ENCODE results near the gene RAB11FIP5. TPM values are rescaled to one million over a fixed set of nuclear protein-coding genes. Genes with fewer than 3 reads are reported as not detected.

RAB11FIP5 gene
- total and polyA plus RNA-seq, 7 experiments from 2014 or later, result 5.6 to 13.2 (median 11.2) TPM

DNA sequence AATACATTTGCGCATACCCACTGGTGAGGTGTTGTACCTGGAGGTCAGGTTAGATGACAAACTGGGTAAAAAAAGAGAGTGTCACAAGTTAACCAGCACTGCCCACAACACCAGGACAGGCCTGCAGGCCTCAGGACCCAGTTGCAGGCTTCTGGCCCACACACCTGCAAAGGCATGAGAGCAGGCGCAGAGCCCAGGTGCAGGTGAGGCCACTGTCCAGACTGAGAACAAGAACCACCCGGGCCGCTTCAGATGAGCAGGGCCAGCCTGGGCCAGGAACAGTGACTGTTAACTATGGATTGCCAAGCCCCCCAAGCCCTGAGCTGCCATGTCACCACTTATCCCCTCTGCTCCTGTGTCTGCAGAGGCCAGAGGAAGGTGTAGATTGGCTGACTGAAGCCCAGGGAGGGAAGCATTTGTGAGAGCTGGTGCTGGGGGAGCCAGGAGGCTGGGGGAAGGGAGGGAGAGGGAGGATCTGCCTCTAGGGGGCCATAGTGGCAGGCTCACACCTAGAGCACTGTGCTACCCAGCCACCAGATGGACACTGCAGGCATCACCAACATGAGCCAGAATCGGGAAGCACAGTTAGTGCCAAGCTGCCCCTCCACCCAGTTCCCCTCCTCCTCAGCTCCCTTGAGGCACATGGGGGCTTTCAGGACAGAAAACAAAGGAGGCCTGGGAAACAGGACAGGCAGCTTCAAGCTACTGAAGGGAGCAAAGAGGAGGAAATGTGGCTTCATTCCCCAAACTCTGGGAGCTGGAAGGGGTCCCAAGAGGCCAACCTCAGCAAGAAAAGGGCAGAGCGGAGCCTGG is 76.6 kb downstream of the RAB11FIP5 start:
- no peaks in the 10 kb centered on the region for H3K27me3 Mint-ChIP-seq
- H3K4me1 Mint-ChIP-seq, result peaks cover 0 to 3% (median 0%) of the 10 kb centered on the region in 7 donors
- DNase-seq, result no peak
- peaks cover 0 to 17% (median 4%) of the 10 kb centered on the region in 5 donors for H3K36me3 Mint-ChIP-seq
- Histone ChIP-seq H3K27ac (ENCODE audit: low read depth, low read length) (no peak overlapping the region), H3K9me3 (ENCODE audit: control insufficient read depth in 2 of 3, low read length in 3 of 3) (no peaks in the 10 kb centered on the region), H3K4me1 (ENCODE audit: control insufficient read depth in 2 of 2, insufficient read depth in 2 of 2, low read length in 2 of 2) (no peaks in the 10 kb centered on the region), H3K36me3 (ENCODE audit: control insufficient read depth in 2 of 3, insufficient read depth in 3 of 3, low read length in 3 of 3) (no peaks in the 10 kb centered on the region), H3K4me3 (ENCODE audit: low read length) (no peak overlapping the region), H3K27me3 (ENCODE audit: control insufficient read depth in 2 of 2, insufficient read depth in 2 of 2, low read length in 2 of 2) (no peaks in the 10 kb centered on the region)
- H3K9me3 Mint-ChIP-seq, result no peaks in the 10 kb centered on the region
- H3K4me3 Mint-ChIP-seq, result no peak overlapping the region
- ChIA-PET POLR2A (no interaction called here), CTCF (no interaction called here)
- no peak overlapping the region for H3K27ac Mint-ChIP-seq
- intact Hi-C loops (cut with micrococcal nuclease), result no loop called here
- no peak for ATAC-seq

GRCh38 chr2:73034661-73035375 is 77.9 kb downstream of the RAB11FIP5 start:
- Histone ChIP-seq H3K27me3 (ENCODE audit: control insufficient read depth in 2 of 2, insufficient read depth in 2 of 2, low read length in 2 of 2) (no peaks in the 10 kb centered on the region), H3K4me1 (ENCODE audit: control insufficient read depth in 2 of 2, insufficient read depth in 2 of 2, low read length in 2 of 2) (no peaks in the 10 kb centered on the region), H3K9me3 (ENCODE audit: control insufficient read depth in 2 of 3, low read length in 3 of 3) (no peaks in the 10 kb centered on the region), H3K36me3 (ENCODE audit: control insufficient read depth in 2 of 3, insufficient read depth in 3 of 3, low read length in 3 of 3) (no peaks in the 10 kb centered on the region), H3K4me3 (ENCODE audit: low read length) (no peak overlapping the region), H3K27ac (ENCODE audit: low read depth, low read length) (no peak overlapping the region)
- Mint-ChIP-seq H3K4me1 (peaks cover 0 to 4% (median 0%) of the 10 kb centered on the region in 7 donors), H3K4me3 (no peak overlapping the region), H3K27ac (no peak overlapping the region), H3K9me3 (no peaks in the 10 kb centered on the region), H3K27me3 (no peaks in the 10 kb centered on the region), H3K36me3 (peaks cover 0 to 18% (median 4%) of the 10 kb centered on the region in 5 donors)
- DNase-seq (no peak), ATAC-seq (peak; percentile 84)
- intact Hi-C loops (cut with micrococcal nuclease), result no loop called here
- ChIA-PET CTCF (no interaction called here), POLR2A (no interaction called here)

DNA sequence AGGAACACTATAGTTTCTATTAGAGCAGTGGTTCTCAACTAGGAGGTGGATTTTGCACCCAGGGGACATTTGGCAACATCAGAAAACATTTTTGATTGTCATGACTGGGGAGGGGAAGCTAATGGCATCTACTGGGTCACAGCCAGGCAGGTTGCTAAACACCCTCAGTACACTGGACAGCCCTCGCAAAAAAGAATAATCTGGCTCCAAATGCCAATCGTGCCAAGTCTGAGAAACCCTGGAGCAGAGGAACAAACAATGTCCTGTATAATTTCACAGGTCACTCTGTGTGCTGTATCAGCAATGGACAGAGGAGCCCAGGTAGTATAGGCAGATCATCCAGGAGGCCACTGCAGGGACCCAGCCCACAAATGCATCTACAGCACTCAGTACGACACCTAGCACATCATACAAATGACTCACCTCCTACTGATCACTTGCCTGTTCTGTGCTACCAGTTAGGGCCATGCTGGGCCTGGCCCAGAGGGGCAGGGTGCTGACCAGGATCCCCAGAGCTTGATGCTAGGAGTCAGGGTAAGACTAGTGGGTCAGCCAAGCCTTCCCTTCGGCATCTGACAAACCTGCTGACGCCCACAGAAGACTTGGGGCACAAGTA is 78.9 kb downstream of the RAB11FIP5 start:
- Mint-ChIP-seq H3K9me3 (no peaks in the 10 kb centered on the region), H3K4me1 (peaks cover 0 to 4% (median 0%) of the 10 kb centered on the region in 7 donors), H3K27me3 (no peaks in the 10 kb centered on the region), H3K27ac (no peak overlapping the region), H3K36me3 (peaks cover 0 to 13% (median 0%) of the 10 kb centered on the region in 5 donors), H3K4me3 (no peak overlapping the region)
- DNase-seq (no peak), ATAC-seq (peak; percentile 39)
- H3K9me3 ChIP-seq (ENCODE audit: control insufficient read depth in 2 of 3, low read length in 3 of 3), result no peaks in the 10 kb centered on the region
- POLR2A ChIA-PET, result no interaction called here
- no peaks in the 10 kb centered on the region for H3K27me3 ChIP-seq (ENCODE audit: control insufficient read depth in 2 of 2, insufficient read depth in 2 of 2, low read length in 2 of 2)
- no peak overlapping the region for H3K4me3 ChIP-seq (ENCODE audit: low read length)
- intact Hi-C loops (cut with micrococcal nuclease), result no loop called here
- H3K27ac ChIP-seq (ENCODE audit: low read depth, low read length), result no peak overlapping the region
- CTCF ChIA-PET, result no interaction called here
- no peaks in the 10 kb centered on the region for H3K36me3 ChIP-seq (ENCODE audit: control insufficient read depth in 2 of 3, insufficient read depth in 3 of 3, low read length in 3 of 3)
- no peaks in the 10 kb centered on the region for H3K4me1 ChIP-seq (ENCODE audit: control insufficient read depth in 2 of 2, insufficient read depth in 2 of 2, low read length in 2 of 2)

DNA sequence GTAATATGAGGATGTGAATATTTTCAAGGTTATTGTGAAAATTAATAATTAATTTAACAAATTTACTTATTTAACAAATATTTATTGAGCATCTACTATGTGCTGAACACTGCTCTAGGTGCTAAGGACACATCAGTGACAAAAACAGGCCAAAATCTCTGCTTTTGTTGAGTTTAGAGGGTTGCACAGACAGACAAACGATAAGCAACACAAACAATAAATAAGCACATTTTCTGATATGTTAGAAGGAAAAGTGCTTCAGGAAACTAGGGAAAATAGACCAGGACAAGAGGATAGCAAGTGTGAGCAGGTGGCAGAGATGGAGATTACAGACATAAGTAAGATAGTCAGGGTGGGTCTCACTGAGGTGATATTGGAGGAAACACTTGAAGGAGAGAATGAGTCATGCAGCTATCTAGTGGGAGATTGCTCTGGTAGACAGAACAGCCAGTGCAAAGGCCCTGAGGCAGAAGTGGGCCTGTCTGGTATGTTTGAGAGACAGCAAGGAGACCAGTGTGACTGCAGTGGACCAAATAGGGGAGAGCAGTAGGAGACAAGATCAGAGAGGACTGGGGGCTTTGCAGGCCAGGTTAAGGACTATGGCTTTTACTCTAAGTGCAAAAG is 79.5 kb downstream of the RAB11FIP5 start:
- Mint-ChIP-seq H3K27ac (peak overlapping the region in 1 of 9 donors; percentile 67), H3K27me3 (no peaks in the 10 kb centered on the region), H3K9me3 (no peaks in the 10 kb centered on the region), H3K36me3 (peaks cover 0 to 14% (median 0%) of the 10 kb centered on the region in 5 donors), H3K4me3 (no peak overlapping the region), H3K4me1 (peaks cover 0 to 4% (median 0%) of the 10 kb centered on the region in 7 donors)
- Histone ChIP-seq H3K27me3 (ENCODE audit: control insufficient read depth in 2 of 2, insufficient read depth in 2 of 2, low read length in 2 of 2) (no peaks in the 10 kb centered on the region), H3K9me3 (ENCODE audit: control insufficient read depth in 2 of 3, low read length in 3 of 3) (no peaks in the 10 kb centered on the region), H3K27ac (ENCODE audit: low read depth, low read length) (no peak overlapping the region), H3K4me3 (ENCODE audit: low read length) (no peak overlapping the region), H3K4me1 (ENCODE audit: control insufficient read depth in 2 of 2, insufficient read depth in 2 of 2, low read length in 2 of 2) (no peaks in the 10 kb centered on the region), H3K36me3 (ENCODE audit: control insufficient read depth in 2 of 3, insufficient read depth in 3 of 3, low read length in 3 of 3) (no peaks in the 10 kb centered on the region)
- intact Hi-C loops (cut with micrococcal nuclease), result no loop called here
- ChIA-PET CTCF (no interaction called here), POLR2A (no interaction called here)
- DNase-seq (no peak), ATAC-seq (no peak)

GRCh38 chr2:73032702-73033097 is 80.0 kb downstream of the RAB11FIP5 start:
- Histone ChIP-seq H3K4me3 (ENCODE audit: low read length) (no peak overlapping the region), H3K36me3 (ENCODE audit: control insufficient read depth in 2 of 3, insufficient read depth in 3 of 3, low read length in 3 of 3) (no peaks in the 10 kb centered on the region), H3K27ac (ENCODE audit: low read depth, low read length) (no peak overlapping the region), H3K27me3 (ENCODE audit: control insufficient read depth in 2 of 2, insufficient read depth in 2 of 2, low read length in 2 of 2) (no peaks in the 10 kb centered on the region), H3K4me1 (ENCODE audit: control insufficient read depth in 2 of 2, insufficient read depth in 2 of 2, low read length in 2 of 2) (no peaks in the 10 kb centered on the region), H3K9me3 (ENCODE audit: control insufficient read depth in 2 of 3, low read length in 3 of 3) (no peaks in the 10 kb centered on the region)
- no peaks in the 10 kb centered on the region for H3K9me3 Mint-ChIP-seq
- CTCF ChIA-PET, result no interaction called here
- no peaks in the 10 kb centered on the region for H3K27me3 Mint-ChIP-seq
- DNase-seq (no peak), ATAC-seq (no peak)
- peaks cover 0 to 4% (median 0%) of the 10 kb centered on the region in 7 donors for H3K4me1 Mint-ChIP-seq
- intact Hi-C loops (cut with micrococcal nuclease), result no loop called here
- H3K27ac Mint-ChIP-seq, result no peak overlapping the region
- H3K4me3 Mint-ChIP-seq, result no peak overlapping the region
- H3K36me3 Mint-ChIP-seq, result peaks cover 0 to 19% (median 0%) of the 10 kb centered on the region in 5 donors
- POLR2A ChIA-PET, result no interaction called here

DNA sequence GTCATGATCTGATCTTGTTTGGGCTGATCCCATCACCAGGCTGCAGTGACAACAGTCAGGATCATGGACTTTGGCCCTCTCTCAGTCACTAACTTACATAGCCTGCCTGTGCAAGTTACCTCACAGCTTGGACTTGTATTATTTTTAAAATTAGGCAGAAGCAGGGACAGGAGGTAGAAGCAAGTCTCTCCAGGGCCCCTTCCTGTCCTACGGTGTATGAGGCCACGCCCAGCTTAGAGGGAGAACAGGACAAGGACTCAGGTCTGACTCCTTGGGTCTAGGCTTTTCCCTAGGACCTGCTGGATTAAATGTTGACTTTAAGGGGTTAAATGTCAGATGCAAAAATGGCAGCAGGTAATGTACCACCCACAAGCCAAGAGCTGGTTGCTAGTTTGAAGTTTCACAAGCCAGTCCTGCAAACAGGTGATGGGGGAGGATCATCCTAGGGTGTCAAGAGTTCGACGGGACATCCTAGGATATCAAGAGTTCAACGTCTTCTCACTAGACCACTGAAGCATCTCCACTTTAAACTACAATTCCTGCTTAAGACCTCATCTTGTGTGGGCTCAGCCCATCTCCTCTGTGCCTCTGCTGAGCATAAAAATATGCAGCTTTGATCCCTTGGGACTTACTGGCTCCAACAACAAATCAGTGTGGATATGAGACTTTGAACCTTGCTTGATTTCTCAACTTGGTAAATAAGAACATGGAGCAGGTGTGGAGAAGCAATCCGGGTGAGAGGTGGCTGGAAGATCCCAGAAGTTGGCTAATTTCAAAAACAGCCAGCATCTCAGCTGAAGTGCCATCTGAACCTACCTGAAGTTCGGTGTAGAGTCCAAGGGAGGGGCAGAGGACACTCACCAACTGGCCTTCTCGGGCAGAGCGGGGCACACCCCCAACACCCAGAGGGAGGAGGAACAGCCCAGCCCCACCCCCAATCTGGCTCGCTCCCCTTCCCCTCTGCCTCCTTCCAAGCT is 80.7 kb downstream of the RAB11FIP5 start:
- Histone ChIP-seq H3K27me3 (ENCODE audit: control insufficient read depth in 2 of 2, insufficient read depth in 2 of 2, low read length in 2 of 2) (no peaks in the 10 kb centered on the region), H3K4me1 (ENCODE audit: control insufficient read depth in 2 of 2, insufficient read depth in 2 of 2, low read length in 2 of 2) (no peaks in the 10 kb centered on the region), H3K9me3 (ENCODE audit: control insufficient read depth in 2 of 3, low read length in 3 of 3) (no peaks in the 10 kb centered on the region), H3K4me3 (ENCODE audit: low read length) (no peak overlapping the region), H3K36me3 (ENCODE audit: control insufficient read depth in 2 of 3, insufficient read depth in 3 of 3, low read length in 3 of 3) (no peaks in the 10 kb centered on the region), H3K27ac (ENCODE audit: low read depth, low read length) (no peak overlapping the region)
- ChIA-PET POLR2A (interaction anchor here (0.7 kb wide), 1 partner anchor 237 kb away, joined by 5 read pairs; no protein-coding TSS in a partner anchor), CTCF (interaction anchor here (0.9 to 1.0 kb wide), 2 partner anchors 30 to 54 kb away, joined by 3 read pairs; no protein-coding TSS in a partner anchor)
- DNase-seq (no peak), ATAC-seq (no peak)
- peaks cover 0 to 15% (median 0%) of the 10 kb centered on the region in 5 donors for H3K36me3 Mint-ChIP-seq
- H3K9me3 Mint-ChIP-seq, result no peaks in the 10 kb centered on the region
- H3K27me3 Mint-ChIP-seq, result no peaks in the 10 kb centered on the region
- peaks cover 0 to 4% (median 0%) of the 10 kb centered on the region in 7 donors for H3K4me1 Mint-ChIP-seq
- no peak overlapping the region for H3K4me3 Mint-ChIP-seq
- intact Hi-C loops (cut with micrococcal nuclease), result no loop called here
- no peak overlapping the region for H3K27ac Mint-ChIP-seq

Measured in naive thymus-derived CD4-positive, alpha-beta T cell (primary cell).